ENCODE measurements around the gene IL19.

IL19 gene

DNA sequence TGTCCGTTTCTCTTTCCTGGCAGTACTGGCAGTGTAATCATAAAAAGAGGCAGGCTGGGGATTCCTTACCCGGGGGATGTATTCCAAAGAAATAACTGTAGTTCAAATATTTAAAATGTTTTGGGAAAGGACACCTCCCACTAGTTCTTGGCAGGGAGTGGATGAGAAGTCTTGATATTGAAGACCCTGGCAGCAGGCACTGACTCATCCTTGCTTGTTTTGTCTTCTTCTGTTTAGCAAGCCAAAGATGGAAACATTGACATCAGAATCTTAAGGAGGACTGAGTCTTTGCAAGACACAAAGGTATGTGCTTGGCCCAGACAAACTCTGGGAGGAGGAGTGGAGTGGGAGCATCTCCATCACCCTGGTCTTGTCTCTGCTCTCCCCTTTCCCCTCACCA, 95.5 kb downstream of the IL19 start:
- no peak for DNase-seq

DNA sequence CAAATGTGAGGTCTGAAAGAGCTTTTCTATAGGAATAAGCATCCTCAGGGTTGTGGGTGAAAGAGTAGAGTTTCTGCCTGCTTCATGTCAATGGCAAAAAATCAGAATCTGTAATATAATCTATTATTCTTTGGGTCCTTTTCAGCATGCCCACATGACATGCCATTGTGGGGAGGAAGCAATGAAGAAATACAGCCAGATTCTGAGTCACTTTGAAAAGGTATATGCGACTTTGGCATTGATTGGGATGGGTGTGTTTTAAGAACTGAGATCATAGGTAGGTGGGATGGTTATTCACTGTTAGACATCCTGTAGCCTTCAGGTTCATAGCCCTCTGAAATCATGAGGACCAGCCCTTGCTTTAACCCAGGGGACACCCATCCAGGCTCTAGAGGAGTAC, 96.7 kb downstream of the IL19 start:
- no peak for DNase-seq

DNA sequence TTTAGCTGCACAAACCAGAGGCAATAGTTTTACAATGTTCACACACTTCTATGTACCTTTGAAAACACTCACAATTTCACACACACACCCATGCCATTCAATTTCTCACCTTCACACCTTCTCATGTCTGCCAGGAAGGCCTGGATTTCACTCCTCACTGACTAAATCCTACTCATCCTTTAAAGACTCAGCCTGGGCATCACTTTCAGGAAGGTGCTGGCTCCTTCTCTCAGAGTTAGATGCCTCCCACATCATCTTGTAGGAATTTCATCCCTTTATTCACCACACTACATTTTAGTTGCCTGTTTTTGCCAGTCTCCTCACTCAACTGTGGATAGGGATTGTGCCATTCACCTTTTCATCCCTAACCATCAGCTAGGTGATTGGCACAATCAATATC, 97.1 kb downstream of the IL19 start:
- no peak for DNase-seq

DNA sequence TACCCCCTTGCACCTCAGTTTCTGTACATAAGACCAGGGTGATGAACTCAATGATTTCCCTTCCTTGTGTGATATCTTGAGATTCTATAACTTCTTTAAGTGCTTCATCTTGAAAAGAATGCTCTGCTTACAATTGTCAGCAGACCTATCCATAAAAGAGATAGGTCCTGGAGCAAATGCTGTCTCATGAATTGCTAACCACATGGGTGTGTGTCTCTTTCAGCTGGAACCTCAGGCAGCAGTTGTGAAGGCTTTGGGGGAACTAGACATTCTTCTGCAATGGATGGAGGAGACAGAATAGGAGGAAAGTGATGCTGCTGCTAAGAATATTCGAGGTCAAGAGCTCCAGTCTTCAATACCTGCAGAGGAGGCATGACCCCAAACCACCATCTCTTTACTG, 97.7 kb downstream of the IL19 start:
- no peak for DNase-seq

DNA sequence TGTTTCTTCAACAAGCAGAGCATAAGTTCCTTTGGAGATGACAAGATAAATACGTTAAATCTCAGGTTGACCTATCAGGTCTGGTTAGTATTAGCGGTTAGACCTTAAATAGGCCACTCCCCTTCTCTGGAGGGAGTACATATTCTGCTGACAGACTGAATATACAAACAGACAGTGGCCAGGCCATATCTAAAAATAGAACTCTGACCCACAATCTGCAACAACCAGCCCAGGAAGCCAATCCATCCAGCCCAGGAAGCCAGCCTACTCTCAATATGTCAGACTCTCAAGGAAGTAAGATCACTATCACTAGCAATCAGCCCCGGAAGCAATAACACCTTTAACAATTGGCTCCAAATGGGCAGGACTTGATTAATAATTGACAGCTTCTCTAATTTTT, 101.6 kb downstream of the IL19 start:
- DNase-seq: no peak

DNA sequence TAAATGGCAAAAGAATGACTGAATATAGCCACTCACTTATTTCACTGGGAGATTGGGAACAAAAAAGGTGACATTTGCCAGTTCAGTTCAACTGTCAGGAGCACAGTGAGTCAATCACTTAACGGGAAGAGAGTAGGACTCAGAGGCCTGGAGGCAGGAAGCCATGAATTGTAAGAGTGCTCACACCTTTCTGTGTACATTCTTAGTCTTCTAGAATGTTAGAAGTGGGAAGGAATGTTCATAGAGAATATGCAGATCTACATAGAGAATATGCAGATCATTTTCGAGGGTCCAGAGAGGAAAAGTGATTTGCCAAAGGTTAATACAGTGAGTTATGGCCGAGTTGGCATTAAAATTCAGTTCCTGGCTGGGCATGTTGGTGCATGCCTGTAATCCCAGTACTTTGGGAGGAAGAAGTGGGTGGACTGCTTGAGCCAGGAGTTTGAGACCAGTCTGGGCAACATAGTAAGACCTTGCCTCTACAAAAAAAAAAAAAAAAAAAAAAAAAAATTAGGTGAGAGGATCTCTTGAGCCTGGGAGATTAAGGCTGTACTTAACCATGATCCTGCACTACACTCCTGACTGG, 103.1 kb downstream of the IL19 start:
- no peak for DNase-seq

DNA sequence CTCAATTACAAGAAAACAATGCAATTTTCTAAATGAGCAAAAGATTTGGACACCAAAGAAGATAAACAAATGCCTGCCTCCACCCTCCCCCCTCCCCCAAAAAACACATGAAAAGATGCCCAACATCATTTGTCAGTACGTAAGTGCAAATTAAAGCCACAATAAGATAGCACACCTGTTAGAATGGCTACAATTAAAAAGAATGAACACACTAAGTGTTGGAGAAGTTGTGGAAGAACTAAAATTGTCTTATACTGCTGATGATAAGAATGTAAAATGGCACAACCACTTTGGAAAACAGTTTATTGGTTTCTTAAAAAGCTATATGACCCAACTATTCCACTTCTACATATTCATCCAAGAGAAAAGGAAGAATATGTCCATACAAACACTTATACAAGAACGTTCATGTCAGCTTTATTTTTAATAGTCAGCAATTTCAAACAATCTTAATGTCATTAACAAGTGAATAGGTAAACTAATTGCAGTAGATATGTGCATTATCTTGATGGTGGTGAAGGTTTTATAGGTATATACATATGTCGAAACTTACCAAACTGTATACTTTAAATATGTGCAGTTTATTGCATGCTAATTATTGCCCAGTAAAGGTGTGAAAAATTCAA, 105.3 kb downstream of the IL19 start:
- DNase-seq: no peak

DNA sequence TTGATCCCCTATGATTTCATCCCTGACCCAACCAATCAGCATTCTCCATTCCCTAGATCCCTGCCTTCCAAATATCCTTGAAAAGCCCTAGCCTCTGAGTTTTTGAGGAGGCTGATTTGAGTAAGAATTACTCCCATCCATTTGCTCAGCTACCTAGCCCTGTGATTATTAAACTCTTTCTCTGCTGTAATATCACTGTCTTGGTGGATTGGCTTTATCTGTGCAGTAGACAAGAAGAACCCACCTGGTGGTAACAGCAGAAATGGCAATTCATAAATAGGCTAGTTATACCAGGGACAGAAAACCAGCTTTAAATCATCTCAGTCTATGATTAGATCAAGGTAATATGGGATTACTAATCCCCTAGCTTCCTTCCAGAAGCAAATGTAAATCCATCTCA, 107.9 kb downstream of the IL19 start:
- no peak for DNase-seq

GRCh38 chr1:206880314-206880713, 109.7 kb downstream of the IL19 start:
- no peak for DNase-seq

- DNase-seq: no peak
Observed at GRCh38 chr1:206882555-206882954, 112.0 kb downstream of the IL19 start.

DNA sequence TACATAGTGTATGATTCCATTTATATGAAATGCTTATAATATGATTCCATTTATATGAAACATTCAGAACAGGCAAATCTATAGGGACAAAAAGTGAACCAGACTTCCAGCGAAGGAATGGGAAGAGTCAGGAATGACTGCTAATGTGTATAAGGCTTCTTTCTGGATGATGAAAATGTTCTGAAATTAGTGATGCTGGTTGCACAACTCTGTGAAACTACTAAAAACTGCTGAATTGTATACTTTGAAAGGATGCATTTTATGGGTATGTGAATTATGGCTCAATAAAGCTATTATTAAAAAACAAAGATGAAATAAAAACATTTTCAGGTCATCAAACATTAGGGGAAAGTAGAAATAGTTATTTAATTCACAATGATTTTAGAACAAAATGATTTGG, 112.6 kb downstream of the IL19 start:
- no peak for DNase-seq

GRCh38 chr1:206883876-206884275, 113.3 kb downstream of the IL19 start:
- no peak for DNase-seq

DNA sequence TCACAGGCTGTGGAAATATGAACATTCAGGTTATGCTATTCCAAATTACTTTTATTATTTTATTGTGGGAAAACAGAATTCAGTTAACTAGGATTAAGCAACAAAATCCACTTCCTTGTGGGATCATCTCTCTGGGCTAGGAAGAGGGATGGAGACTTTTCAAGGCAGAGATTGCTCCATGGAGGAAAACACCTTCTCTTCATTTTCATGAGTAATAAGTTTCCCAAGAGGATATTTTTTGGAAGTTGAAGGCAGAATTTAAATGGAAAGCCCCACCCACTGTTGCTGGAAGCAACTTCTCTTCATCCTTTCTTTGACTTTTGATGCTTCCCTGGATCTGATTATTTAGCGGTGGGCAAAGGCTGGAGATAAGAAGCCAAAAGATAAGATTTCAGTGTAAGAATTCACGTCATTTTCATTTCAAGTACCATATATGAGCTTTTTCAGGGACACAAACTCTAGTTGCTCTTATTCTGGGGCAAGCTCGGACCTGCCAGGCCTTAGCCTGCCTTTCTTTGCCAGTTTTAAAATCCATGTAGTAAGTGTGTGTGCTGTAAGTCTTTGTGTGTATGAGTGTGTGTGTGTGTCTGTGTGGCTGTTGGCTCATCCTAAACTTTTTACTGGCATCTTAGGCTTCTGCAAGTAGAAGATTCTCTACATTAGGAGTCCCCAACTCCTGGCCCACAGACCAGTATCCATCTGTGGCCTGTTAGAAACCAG, 114.9 kb downstream of the IL19 start:
- DNase-seq: no peak

GRCh38 chr1:206886831-206887230, 116.3 kb downstream of the IL19 start:
- DNase-seq: no peak

- DNase-seq: no peak
Observed at GRCh38 chr1:206887701-206888100, 117.1 kb downstream of the IL19 start.

DNA sequence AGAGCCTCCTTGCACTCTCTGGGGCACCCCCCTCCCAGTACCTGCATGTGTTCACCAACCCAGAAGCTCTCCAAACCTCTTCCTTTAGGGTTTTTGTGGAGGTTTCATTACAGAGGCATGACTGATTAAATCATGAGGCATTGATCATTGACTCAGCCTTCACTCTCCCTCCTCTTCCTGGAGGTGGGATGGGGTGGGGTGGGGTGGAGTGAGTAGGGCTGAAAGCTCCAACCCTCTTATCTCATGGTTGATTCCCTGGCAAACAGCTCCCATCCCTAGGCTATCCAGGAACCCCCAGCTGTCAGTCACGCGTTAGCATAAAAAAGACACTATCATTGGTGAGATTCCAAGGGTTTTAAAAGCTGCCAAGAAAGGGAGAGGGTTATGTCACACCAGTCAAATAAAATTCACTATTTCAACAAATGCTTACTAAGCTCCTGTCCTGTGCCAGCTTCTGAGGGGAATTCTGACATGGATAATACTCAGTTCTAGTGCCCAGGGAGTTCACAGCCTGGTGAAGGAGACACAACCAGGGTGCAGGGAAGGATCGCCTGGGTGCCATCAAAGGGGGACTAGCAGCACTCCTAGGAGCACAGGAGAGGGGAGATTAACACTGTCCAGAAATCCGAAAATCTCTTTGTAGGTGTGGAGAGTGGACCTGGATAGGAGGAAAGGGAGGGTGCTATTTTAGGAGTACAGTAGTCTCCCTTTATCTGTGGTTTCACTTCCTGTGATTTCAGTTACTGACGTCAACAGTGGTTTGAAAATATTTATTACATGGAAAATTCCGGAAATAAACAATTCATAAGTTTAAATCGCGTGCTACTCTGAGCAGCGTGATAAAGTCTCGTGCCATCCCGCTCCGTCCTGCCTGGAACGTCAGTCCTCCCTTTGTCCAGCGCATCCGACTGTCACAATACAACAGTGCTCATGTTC, 119.8 kb downstream of the IL19 start:
- DNase-seq: no peak

GRCh38 chr1:206891412-206891811, 120.8 kb downstream of the IL19 start:
- no peak for DNase-seq

All from NCI-H2081 (cell line).